Transverse colon (tissue), 3 donors: Measurements from ENCODE around the gene SCLT1.

Source experiments
- POLR2A ChIP-seq: fragments of 450-650 bp; IDR thresholded peaks from one replicate; pipeline ENCODE4 v1.6.1; 2016; ENCODE audit warnings: antibody characterized with exemption, mild to moderate bottlenecking, moderate library complexity
- TF ChIP-seq, protein P1 (sequence below), 5 experiments: fragments of 200-600 bp in 3 of 5; fragments of 450-650 bp in 2 of 5; sonication (generic) in 3 of 5; IDR thresholded peaks; 1 replicate in 2 of 5; 2 replicates in 3 of 5; pipeline ENCODE4 v1.5.1; 2016 to 2017; ENCODE audit warnings: antibody characterized with exemption in 5 of 5, inconsistent platforms in 3 of 5, mild to moderate bottlenecking in 2 of 5, moderate library complexity in 1 of 5

DNA sequence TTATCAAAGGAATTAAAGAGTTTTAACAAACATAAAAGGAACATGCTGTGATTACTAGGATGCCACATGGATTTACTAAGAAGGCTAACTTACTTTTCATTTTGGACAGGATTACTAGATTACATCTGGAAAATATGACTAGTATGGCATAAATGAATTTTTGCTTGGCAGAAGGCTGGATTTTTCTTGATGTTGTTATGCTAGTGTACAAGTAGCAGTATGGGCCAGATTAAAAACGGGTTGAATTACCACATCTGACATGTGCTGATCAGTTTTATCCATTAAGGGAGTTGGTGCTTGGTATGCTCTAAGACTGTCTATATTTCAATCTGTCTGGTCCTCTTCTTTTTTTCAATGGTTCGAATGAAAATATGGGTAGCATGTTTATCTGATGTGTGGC is 213.4 kb downstream of the SCLT1 start:
- TF ChIP-seq, protein P1, sequence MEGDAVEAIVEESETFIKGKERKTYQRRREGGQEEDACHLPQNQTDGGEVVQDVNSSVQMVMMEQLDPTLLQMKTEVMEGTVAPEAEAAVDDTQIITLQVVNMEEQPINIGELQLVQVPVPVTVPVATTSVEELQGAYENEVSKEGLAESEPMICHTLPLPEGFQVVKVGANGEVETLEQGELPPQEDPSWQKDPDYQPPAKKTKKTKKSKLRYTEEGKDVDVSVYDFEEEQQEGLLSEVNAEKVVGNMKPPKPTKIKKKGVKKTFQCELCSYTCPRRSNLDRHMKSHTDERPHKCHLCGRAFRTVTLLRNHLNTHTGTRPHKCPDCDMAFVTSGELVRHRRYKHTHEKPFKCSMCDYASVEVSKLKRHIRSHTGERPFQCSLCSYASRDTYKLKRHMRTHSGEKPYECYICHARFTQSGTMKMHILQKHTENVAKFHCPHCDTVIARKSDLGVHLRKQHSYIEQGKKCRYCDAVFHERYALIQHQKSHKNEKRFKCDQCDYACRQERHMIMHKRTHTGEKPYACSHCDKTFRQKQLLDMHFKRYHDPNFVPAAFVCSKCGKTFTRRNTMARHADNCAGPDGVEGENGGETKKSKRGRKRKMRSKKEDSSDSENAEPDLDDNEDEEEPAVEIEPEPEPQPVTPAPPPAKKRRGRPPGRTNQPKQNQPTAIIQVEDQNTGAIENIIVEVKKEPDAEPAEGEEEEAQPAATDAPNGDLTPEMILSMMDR (IDR thresholded peaks at IDR 0.05): no peak
- TF ChIP-seq POLR2A: no peak
